Activated CD4-positive, alpha-beta T cell treated with anti-CD3 and anti-CD28 coated beads for 36 hours (primary cell): ENCODE data around the gene ECHS1. TPM values are rescaled to one million over a fixed set of nuclear protein-coding genes. Genes with fewer than 3 reads are reported as not detected.
A peak's percentile ranks its signal among the peaks of the same experiment; 100 is the strongest.
"Not testable (repeated sequence)": the region's sequence is repeated elsewhere in the genome, so short reads cannot be mapped to it uniquely, and the experiment has no call there.

Source experiments
- ATAC-seq: fragments of 200-7000 bp; cut with Tn5 transposase; one replicate; pipeline ENCODE4 v1.10.0; 2021; ENCODE audit warnings: mild to moderate bottlenecking, moderate library complexity
- CTCF ChIA-PET: fragments of 350-600 bp; sonication (Branson Sonifier 250); formaldehyde crosslinking; loops from one replicate; lab custom pipeline; 2021; ENCODE audit warnings: antibody characterized with exemption; lab: Charles Lee
- POLR2A ChIA-PET: fragments of 350-600 bp; sonication (Branson Sonifier 250); formaldehyde crosslinking; loops from one replicate; lab custom pipeline; 2021; ENCODE audit warnings: antibody characterized with exemption, inconsistent platforms; lab: Charles Lee
- DNase-seq: peaks from one replicate; pipeline ENCODE4 v3.0.0-alpha.2; 2020
- H3K27ac Mint-ChIP-seq: one replicate; pipeline ENCODE4 v1.8.0; 2021; ENCODE audit warnings: mixed read lengths
- H3K27me3 Mint-ChIP-seq: one replicate; pipeline ENCODE4 v1.8.0; 2021; ENCODE audit warnings: mixed read lengths
- H3K36me3 Mint-ChIP-seq: one replicate; pipeline ENCODE4 v1.8.0; 2021; ENCODE audit warnings: low read depth, mixed read lengths
- H3K4me1 Mint-ChIP-seq: one replicate; pipeline ENCODE4 v1.8.0; 2021; ENCODE audit warnings: mixed read lengths
- H3K4me3 Mint-ChIP-seq: one replicate; pipeline ENCODE4 v1.8.0; 2021; ENCODE audit warnings: mild to moderate bottlenecking, moderate library complexity, mixed read lengths
- H3K9me3 Mint-ChIP-seq: one replicate; pipeline ENCODE4 v1.8.0; 2021; ENCODE audit warnings: low read depth, mixed read lengths
- intact Hi-C, 2 experiments: fragments of 100-400 bp; cut with DNase I in 1 of 2; cut with micrococcal nuclease in 1 of 2; formaldehyde crosslinking; loops; one replicate each; pipeline versions ENCODE4 v1.14.2 to v1.15.1; 2022 to 2024; cut with DNase I, micrococcal nuclease
- total RNA-seq, 2 experiments: library from RNA; stranded (reverse); gene quantifications; one replicate each; pipeline ENCODE4 v1.2.3, GENCODE V29; 2021

The ECHS1 gene
- total RNA-seq, 2 experiments from 2014 or later, result 42.0 to 56.7 TPM

- H3K27ac Mint-ChIP-seq, result no peak overlapping the region
- no peaks in the 10 kb centered on the region for H3K9me3 Mint-ChIP-seq
- peaks cover 4% of the 10 kb centered on the region for H3K4me1 Mint-ChIP-seq
- DNase-seq (no peak), ATAC-seq (no peak)
- ChIA-PET CTCF (interaction anchor here (0.6 to 2.1 kb wide), 5 partner anchors 10 to 87 kb away, joined by 3 to 6 read pairs (median 4); no protein-coding TSS in a partner anchor), POLR2A (no interaction called here)
- intact Hi-C loops, result loop anchor here (5.0 to 10.0 kb wide), 2 partner anchors 840 to 1042 kb away; partner anchors contain the start of genes INPP5A (in 1 of the 2) and LRRC27 (in 1 of the 2)
- H3K27me3 Mint-ChIP-seq, result no peaks in the 10 kb centered on the region
- H3K36me3 Mint-ChIP-seq, result no peaks in the 10 kb centered on the region
- peak overlapping the region; percentile 30 for H3K4me3 Mint-ChIP-seq
Measured at GRCh38 chr10:133377025-133377817, 4.1 kb upstream of the ECHS1 start.

GRCh38 chr10:133376183-133376582 lies 3.0 kb upstream of the ECHS1 start:
- CTCF ChIA-PET, result interaction anchor here (2.1 kb wide), 1 partner anchor 47 kb away, joined by 6 read pairs; no protein-coding TSS in a partner anchor
- H3K27ac Mint-ChIP-seq, POLR2A ChIA-PET, H3K9me3 Mint-ChIP-seq, H3K4me3 Mint-ChIP-seq, ATAC-seq, H3K36me3 Mint-ChIP-seq, H3K27me3 Mint-ChIP-seq, DNase-seq, H3K4me1 Mint-ChIP-seq: not testable (repeated sequence)
- intact Hi-C loops, result loop anchor here (5.0 to 10.0 kb wide), 2 partner anchors 839 to 1041 kb away; partner anchors contain the start of genes INPP5A (in 1 of the 2) and LRRC27 (in 1 of the 2)

GRCh38 chr10:133375357-133376115 lies 2.4 kb upstream of the ECHS1 start:
- intact Hi-C loops, result loop anchor here (2.0 to 10.0 kb wide), 3 partner anchors 15 to 1041 kb away; partner anchors contain the start of genes INPP5A (in 1 of the 2) and LRRC27 (in 1 of the 2)
- H3K4me3 Mint-ChIP-seq, result no peak overlapping the region
- no peaks in the 10 kb centered on the region for H3K9me3 Mint-ChIP-seq
- no peaks in the 10 kb centered on the region for H3K27me3 Mint-ChIP-seq
- no peak for ATAC-seq
- POLR2A ChIA-PET, result no interaction called here
- DNase-seq, result no peak
- CTCF ChIA-PET, result no interaction called here
- H3K4me1 Mint-ChIP-seq, result peaks cover 9% of the 10 kb centered on the region
- no peak overlapping the region for H3K27ac Mint-ChIP-seq
- no peaks in the 10 kb centered on the region for H3K36me3 Mint-ChIP-seq

- ATAC-seq, result no peak
- intact Hi-C loops, result loop anchor here (2.0 to 10.0 kb wide), 2 partner anchors 14 to 1038 kb away; partner anchors contain the start of genes FUOM (in 1 of the 2) and LRRC27 (in 1 of the 2)
- peak overlapping the region; percentile 73 for H3K4me3 Mint-ChIP-seq
- H3K36me3 Mint-ChIP-seq, result peaks cover 11% of the 10 kb centered on the region
- no peak for DNase-seq
- H3K4me1 Mint-ChIP-seq, result peaks cover 11% of the 10 kb centered on the region
- CTCF ChIA-PET, result no interaction called here
- H3K27me3 Mint-ChIP-seq, result no peaks in the 10 kb centered on the region
- POLR2A ChIA-PET, result no interaction called here
- no peak overlapping the region for H3K27ac Mint-ChIP-seq
- no peaks in the 10 kb centered on the region for H3K9me3 Mint-ChIP-seq
Measured at GRCh38 chr10:133372507-133372906, 647 bp downstream of the ECHS1 start.

GRCh38 chr10:133370030-133370786 lies 2.9 kb downstream of the ECHS1 start:
- intact Hi-C loops, result loop anchor here in 1 of 2 experiments (10.0 kb wide), 1 partner anchor 1035 kb away; the partner anchor contains the start of gene LRRC27

GRCh38 chr10:133368153-133368552 lies 5.0 kb downstream of the ECHS1 start:
- POLR2A ChIA-PET, result no interaction called here
- no peak for ATAC-seq

More at GRCh38 chr10:133370030-133370786, 2.9 kb downstream of the ECHS1 start:
- no peaks in the 10 kb centered on the region for H3K9me3 Mint-ChIP-seq
- H3K27ac Mint-ChIP-seq, result no peak overlapping the region
- ChIA-PET CTCF (interaction anchor here (0.8 kb wide), 1 partner anchor 18 kb away, joined by 3 read pairs; no protein-coding TSS in a partner anchor), POLR2A (no interaction called here)
- DNase-seq (no peak), ATAC-seq (no peak)
- H3K36me3 Mint-ChIP-seq, result peaks cover 14% of the 10 kb centered on the region
- no peaks in the 10 kb centered on the region for H3K27me3 Mint-ChIP-seq
- H3K4me1 Mint-ChIP-seq, result peaks cover 11% of the 10 kb centered on the region
- no peak overlapping the region for H3K4me3 Mint-ChIP-seq

GRCh38 chr10:133367461-133367860 lies 5.7 kb downstream of the ECHS1 start:
- ATAC-seq, intact Hi-C loops, H3K27me3 Mint-ChIP-seq, H3K9me3 Mint-ChIP-seq, POLR2A ChIA-PET, CTCF ChIA-PET, DNase-seq, H3K4me1 Mint-ChIP-seq, H3K27ac Mint-ChIP-seq, H3K4me3 Mint-ChIP-seq: not testable (repeated sequence)
- H3K36me3 Mint-ChIP-seq, result peaks cover 14% of the 10 kb centered on the region

More at GRCh38 chr10:133368153-133368552, 5.0 kb downstream of the ECHS1 start:
- intact Hi-C loops, result no loop called here
- Mint-ChIP-seq H3K27ac (no peak overlapping the region), H3K4me3 (no peak overlapping the region), H3K4me1 (peaks cover 8% of the 10 kb centered on the region), H3K27me3 (no peaks in the 10 kb centered on the region), H3K36me3 (peaks cover 14% of the 10 kb centered on the region), H3K9me3 (no peaks in the 10 kb centered on the region)
- CTCF ChIA-PET, result interaction anchor here (0.6 to 0.7 kb wide), 2 partner anchors 23 to 38 kb away, joined by 3 to 5 read pairs; no protein-coding TSS in a partner anchor
- DNase-seq, result no peak

- intact Hi-C loops, result no loop called here
- H3K9me3 Mint-ChIP-seq, result no peaks in the 10 kb centered on the region
- no peak overlapping the region for H3K27ac Mint-ChIP-seq
- H3K4me3 Mint-ChIP-seq, result no peak overlapping the region
- no peak for ATAC-seq
- ChIA-PET CTCF (no interaction called here), POLR2A (no interaction called here)
- peaks cover 4% of the 10 kb centered on the region for H3K4me1 Mint-ChIP-seq
- peaks cover 16% of the 10 kb centered on the region for H3K36me3 Mint-ChIP-seq
- DNase-seq, result no peak
- H3K27me3 Mint-ChIP-seq, result no peaks in the 10 kb centered on the region
Measured at GRCh38 chr10:133366751-133367150, 6.4 kb downstream of the ECHS1 start.

- H3K36me3 Mint-ChIP-seq, result peaks cover 18% of the 10 kb centered on the region
- no peak for DNase-seq
Measured at GRCh38 chr10:133366130-133366478, 7.0 kb downstream of the ECHS1 start.

GRCh38 chr10:133365461-133366129 lies 7.6 kb downstream of the ECHS1 start:
- no peak overlapping the region for H3K27ac Mint-ChIP-seq
- no peaks in the 10 kb centered on the region for H3K9me3 Mint-ChIP-seq
- ATAC-seq, result no peak
- H3K4me3 Mint-ChIP-seq, result no peak overlapping the region
- peaks cover 18% of the 10 kb centered on the region for H3K36me3 Mint-ChIP-seq
- POLR2A ChIA-PET, result no interaction called here
- CTCF ChIA-PET, result interaction anchor here (1.0 kb wide), 1 partner anchor 52 kb away, joined by 3 read pairs; no protein-coding TSS in a partner anchor
- DNase-seq, result no peak
- H3K4me1 Mint-ChIP-seq, result peaks cover 6% of the 10 kb centered on the region
- intact Hi-C loops, result no loop called here
- H3K27me3 Mint-ChIP-seq, result no peaks in the 10 kb centered on the region

More at GRCh38 chr10:133366130-133366478, 7.0 kb downstream of the ECHS1 start:
- ChIA-PET POLR2A (no interaction called here), CTCF (no interaction called here)
- H3K9me3 Mint-ChIP-seq, result no peaks in the 10 kb centered on the region
- intact Hi-C loops, result no loop called here
- no peaks in the 10 kb centered on the region for H3K27me3 Mint-ChIP-seq
- peaks cover 6% of the 10 kb centered on the region for H3K4me1 Mint-ChIP-seq
- no peak overlapping the region for H3K4me3 Mint-ChIP-seq
- no peak for ATAC-seq
- H3K27ac Mint-ChIP-seq, result no peak overlapping the region
